Fibroblast of peridontal ligament (primary cell): ENCODE measurements around the gene ZNF117.
A peak's percentile ranks its signal among the peaks of the same experiment; 100 is the strongest.
"Not testable (repeated sequence)": the region's sequence is repeated elsewhere in the genome, so short reads cannot be mapped to it uniquely, and the experiment has no call there.

Experiments
- DNase-seq: peaks from one replicate; pipeline ENCODE4 v3.0.0-alpha.2; 2010; ENCODE audit errors: extremely low read depth

Gene ZNF117

GRCh38 chr7:64990936-64991335 lies at the start of gene ZNF117:
ZNF117 (minus strand) TSS chr7:64991036.
- DNase-seq = no peak

GRCh38 chr7:65038767-65039166 lies 47.9 kb upstream of the ZNF117 start:
- peak; percentile 8 for DNase-seq

DNA sequence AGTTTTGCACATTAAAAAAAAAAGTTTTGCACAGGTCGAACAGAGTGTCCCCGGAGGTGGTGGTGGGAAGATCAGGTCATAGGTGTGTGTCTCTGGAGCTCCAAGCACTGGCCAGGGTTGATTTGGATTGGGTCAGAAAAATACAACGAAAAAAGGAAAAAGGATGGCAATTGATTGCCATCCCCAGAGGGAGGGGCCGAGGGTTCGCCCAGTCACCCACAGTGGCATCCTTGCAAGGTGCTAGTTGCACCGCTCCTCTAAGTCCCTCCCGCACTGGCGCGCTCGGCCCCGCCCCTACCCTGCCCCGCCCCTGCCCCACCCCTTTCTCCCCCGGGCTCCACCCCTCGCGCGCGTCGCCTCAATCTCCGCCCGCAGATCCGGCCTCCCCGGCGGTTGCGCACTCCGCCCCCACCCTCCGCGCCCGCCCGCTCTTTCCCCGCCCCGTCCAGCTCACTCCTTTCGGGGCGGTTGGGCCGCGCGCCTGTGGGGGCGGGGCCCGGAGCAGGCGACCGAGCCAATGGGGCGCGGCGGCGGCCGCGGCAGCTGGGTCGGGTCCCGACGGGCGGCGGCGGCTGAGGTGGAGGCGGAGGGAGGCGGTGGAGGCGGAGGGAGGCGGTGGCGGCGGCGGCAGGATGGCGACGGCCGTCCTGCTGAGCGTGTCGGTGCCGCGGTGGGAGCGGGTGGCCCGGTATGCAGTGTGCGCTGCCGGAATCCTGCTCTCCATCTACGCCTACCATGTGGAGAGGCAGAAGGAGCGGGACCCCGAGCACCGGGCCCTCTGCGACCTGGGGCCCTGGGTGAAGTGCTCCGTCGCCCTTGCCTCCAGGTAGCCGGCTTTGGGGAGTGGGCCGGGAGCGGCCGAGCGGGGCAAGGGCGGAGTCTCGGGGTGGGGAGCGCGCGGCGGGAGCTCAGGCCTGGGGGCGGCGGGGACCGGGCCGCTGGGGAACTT lies 47.2 kb upstream of the ZNF117 start:
- DNase-seq = peak; percentile 80

DNA sequence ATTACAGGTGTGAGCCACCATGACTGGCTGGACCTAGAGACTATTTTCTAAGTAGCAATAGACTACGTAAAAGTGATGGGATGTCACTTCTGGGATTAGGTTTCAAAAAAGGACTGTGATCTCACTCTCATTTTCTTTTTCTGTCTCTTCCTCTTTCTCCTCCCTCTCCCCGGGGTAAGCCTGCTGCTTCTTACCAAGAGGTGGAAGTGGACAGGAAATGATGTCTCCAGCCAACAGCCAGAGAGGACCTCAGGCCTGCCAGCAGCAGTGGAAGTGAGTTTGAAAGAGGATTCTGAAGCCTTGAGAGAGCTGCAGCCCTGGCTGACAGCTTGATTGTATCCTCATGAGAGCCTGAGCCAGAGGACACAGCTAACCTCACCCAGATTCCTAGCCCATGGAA lies 45.7 kb upstream of the ZNF117 start:
- not testable (repeated sequence) for DNase-seq

DNA sequence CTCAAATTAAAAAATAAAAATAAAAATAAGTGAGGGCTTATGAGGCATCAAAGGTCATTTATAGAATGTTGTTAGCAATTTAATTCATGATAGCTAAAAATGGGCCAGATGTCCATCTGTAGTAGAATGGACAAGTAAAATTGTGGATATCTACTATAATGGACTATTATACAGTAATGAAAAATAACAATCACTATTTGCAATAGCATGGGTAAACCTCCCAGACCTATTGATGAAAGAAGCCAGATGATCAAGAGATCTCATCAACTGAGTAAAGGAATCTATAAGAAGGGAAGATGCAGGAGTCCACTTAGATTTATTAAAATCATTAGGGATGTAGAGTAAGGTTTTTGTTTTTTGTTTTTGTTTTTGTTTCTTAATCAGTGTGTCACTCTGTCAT lies 44.6 kb upstream of the ZNF117 start:
- DNase-seq = not testable (repeated sequence)

DNA sequence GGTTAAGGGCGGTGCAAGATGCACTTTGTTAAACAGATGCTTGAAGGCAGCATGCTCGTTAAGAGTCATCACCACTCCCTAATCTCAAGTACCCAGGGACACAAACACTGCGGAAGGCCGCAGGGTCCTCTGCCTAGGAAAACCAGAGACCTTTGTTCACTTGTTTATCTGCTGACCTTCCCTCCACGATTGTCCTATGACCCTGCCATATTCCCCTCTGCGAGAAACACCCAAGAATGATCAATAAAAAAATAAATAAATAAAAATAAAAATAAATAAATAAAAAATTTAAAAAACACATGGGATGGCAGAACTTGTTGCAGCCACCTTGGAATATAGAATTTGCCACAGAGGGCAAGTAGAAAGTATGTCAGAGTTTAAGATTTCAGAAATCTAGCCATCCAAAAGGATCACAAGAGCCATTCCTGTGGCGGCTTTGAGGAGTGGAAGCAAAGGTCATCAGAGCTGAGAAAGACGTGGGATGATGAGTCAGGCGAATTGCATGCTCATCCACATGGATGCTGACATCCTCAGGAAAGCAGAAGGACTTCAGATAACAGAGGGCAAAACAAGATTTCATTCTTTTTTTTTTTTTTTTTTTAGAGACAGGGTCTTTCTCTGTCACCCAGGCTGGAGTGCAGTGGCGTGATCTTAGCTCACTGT lies 43.4 kb upstream of the ZNF117 start:
- DNase-seq = peak; percentile 13

GRCh38 chr7:65033391-65033790 lies 42.6 kb upstream of the ZNF117 start:
- DNase-seq = not testable (repeated sequence)

- not testable (repeated sequence) for DNase-seq
Observed at GRCh38 chr7:65025023-65025422, 34.2 kb upstream of the ZNF117 start.

DNA sequence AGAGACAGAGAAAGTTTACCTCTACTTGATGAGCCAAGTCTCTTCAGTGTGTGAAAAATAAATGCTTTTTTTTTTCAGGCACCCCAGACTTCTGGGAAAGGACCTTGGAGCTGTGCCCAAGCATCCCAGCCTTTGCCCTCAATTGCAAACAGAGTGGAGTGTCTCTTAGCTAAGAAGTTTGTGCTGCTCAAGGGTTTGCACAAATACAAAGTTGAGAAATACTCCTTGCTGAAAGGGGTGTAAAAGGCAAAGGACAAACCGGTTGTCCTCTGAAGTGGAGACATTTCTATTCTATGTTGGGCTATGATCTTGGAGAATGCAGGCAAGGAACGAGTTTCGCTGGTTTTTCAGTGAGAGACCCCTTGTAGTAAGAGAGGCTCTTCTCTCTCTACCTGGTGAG lies 30.1 kb upstream of the ZNF117 start:
- not testable (repeated sequence) for DNase-seq

- DNase-seq = not testable (repeated sequence)
Observed at GRCh38 chr7:65009881-65010280, 19.0 kb upstream of the ZNF117 start.

DNA sequence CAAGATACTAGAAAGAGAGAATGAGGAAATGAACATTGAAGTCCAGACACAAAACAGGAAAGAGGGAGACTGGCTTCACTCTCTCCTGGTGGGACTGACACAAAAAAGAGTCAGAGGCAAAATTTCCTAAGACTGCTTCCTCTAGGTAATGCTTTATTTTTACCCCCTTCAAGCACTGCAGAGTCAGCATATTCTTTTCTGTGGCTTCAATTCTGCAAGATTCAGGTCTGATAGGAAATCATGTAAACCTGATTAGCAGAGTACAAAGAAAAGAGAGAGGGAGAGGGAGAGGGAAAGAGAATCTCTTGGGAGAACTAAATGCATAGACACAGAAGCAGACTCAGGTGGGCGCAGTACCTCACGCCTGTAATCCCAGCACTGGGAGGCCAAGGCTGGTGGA lies 18.6 kb upstream of the ZNF117 start:
- not testable (repeated sequence) for DNase-seq

GRCh38 chr7:65007036-65007435 lies 16.2 kb upstream of the ZNF117 start:
- DNase-seq = not testable (repeated sequence)

DNA sequence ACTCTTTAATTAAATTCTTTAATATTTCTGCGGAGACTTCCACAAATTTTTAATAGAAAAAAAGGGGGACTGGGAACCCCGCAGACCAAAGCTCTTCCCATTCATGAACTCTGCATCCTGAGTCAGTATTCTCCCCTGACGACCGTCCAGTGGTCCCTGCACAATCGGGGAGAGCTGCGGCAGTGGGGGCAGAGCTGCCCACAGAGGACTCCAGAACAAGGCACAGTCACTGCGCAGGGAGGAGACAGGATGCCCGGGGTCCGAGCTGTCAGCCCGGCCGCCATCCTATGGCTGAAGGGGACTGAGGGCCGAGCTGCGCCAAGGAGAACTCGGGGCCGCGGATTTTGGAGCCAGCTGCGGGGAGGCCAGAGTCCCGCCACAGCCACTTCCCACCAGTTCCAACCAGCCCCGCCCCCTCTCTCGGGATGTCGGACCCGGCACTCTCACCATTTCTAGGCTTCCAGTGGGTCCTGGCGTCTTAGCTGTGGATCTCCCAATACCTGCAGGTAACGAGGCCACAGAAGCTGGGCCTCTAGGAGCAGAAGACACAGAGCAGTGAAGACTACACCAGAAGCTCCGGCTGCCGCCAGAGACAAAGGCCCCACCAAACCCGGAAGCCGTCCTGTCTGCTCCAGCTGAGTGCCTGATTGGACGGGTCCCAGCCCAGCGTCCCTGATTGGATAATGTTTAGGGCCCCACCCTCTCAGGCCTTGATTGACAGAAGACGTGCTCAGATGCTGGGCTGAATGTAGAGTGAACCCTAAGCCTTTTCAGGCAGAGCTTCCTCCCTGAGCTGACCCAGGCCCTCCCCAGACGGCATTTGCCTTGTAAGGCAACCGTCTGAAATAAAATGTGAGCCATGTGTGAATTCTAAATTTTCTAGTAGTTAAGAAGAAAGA lies 15.5 kb upstream of the ZNF117 start, which contains the start of gene ERV3-1:
TSS of gene ERV3-1 (minus strand) at position 594 of the 899 bp plus-strand sequence. CDS start 13,661 bp downstream, outside the sequence.
- peak; percentile 94 for DNase-seq

DNA sequence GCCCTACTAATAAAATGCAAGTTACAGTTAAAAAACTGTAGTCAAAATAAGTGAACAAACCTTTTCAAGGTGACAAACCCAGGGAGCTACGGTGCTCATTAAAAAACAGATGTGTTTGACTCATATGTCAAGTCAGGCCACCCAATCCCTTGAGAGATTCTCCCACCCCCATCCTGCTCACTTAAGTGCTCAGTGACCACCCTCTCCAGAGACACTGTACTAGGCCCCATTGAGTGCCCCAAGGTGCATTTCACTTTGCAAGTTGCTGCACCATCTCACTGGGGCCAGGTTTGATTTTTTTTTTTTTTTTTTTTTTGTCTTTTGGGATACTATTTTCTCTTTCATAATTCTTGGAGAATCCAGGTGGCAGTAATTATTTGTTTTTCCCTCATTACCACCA lies 13.7 kb upstream of the ZNF117 start:
- no peak for DNase-seq

- DNase-seq = no peak
Observed at GRCh38 chr7:65002972-65003585, 12.2 kb upstream of the ZNF117 start.

- no peak for DNase-seq
Observed at GRCh38 chr7:65001291-65001814, 10.5 kb upstream of the ZNF117 start.

DNA sequence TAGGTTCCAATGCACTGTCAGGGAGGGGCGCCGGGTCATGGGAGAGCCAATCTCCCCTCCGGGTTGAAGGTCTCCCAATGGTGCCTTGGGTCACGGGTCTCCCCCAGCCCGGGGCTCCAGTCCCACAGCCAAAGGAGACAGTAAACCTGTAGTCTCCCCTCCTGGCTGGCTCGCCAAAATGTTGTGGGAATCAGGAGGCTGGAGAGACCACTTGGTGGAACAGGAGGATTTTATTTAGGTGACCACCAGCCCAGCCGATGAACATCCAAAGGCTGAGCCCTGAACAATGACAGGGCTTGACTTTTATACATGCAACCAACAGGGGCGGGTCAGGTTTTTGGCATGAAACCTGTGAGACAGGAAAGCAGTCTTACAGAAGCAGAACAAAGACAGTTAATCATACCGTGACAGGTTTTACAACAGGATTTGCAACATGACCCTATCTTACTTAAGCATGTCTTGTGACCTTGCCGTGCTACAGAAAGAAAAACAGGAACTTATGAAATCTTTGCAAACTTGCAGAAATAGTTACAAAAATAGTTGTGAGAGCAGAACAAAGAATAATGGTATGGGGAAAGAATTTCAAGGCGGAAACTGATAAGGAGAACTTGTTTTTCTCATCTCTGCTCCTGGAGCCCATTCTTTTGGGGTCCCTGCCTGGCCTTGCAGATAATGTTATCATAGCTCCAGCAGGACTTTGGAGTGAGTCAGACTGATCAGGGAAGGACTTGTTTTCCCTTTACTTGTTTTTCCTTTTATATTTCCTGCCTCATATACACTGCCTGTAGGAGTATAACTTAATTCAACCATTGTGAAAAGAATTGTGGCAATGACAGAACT lies 8.5 kb upstream of the ZNF117 start:
- no peak for DNase-seq

DNA sequence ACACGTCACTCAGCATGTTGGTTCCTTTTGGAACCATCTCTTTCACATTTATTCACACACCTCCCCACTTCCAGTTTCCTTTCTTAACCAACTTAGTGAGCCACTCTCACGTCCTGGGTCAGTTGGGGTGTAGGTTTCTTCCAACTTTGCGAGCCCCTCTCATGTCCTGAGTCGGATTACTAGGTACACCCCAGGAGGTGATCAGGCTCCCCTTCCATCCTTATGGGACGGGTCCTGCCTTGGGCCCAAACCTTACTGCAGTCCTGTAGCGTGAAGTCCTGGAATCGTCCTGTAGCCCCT lies 8.0 kb upstream of the ZNF117 start:
- no peak for DNase-seq

DNA sequence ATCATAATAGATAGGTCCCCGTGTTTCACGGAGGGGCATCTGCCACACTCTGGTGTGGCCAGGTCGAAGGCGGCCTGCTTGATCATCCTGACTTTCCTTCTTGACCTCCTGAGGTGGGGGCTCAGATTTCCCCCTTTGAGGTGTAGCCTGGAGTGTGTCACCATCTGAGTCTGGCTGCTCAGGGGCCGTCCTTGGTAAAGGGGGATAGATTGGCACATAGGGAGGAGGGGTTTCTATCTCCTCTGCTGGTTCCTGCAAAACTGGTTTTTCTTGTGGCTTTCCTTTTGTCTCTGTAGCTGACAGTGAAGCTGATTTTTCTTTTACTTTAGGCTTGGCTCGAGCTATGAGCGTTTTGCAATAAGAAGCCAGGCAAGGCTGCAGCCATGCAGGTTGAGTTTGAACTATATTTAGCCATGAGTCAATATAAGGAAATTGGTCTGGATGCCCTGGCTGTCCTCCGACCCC lies 7.1 kb upstream of the ZNF117 start:
- DNase-seq = peak; percentile 10
